Immature natural killer cell (primary cell): ENCODE data around the gene CIDEB. TPM values are rescaled to one million over a fixed set of nuclear protein-coding genes. Genes with fewer than 3 reads are reported as not detected.

Source experiments
- polyA plus RNA-seq, 3 donors: library from polyadenylated mRNA; unstranded; fragments of 300-500 nt; fragmentation: Illumina TruSeq; gene quantifications; one replicate each; pipeline ENCODE4 v1.2.3, GENCODE V29; 2021

Gene CIDEB
- polyA plus RNA-seq, 3 donors from 2014 or later: 31.6 to 81.9 (median 52.1) TPM

Other genes with a start within 250 kb of the CIDEB start
- gene CPNE6, start 236.4 kb downstream of the CIDEB start, polyA plus RNA-seq: not detected
- gene PCK2, start 213.7 kb downstream of the CIDEB start, polyA plus RNA-seq: 10 to 100 TPM in 2 of 3 donors, 1 to 10 TPM in 1; 8.2 to 13.3 (median 12.0) TPM
- 100 to 1,000 TPM in 1 of 3 donors, 10 to 100 TPM in 2; 91.1 to 129 (median 98.2) TPM for gene DCAF11, start 193.2 kb downstream of the CIDEB start, polyA plus RNA-seq
- 1 to 10 TPM; 2.8 to 4.1 (median 3.0) TPM for gene NRL, start 193.0 kb downstream of the CIDEB start, polyA plus RNA-seq
- under 1 TPM; 0.28 to 0.90 (median 0.85) TPM for gene FITM1, start 177.3 kb downstream of the CIDEB start, polyA plus RNA-seq
- 1,000 to 10,000 TPM; 1,115 to 1,243 (median 1,240) TPM for gene PSME1, start 171.8 kb downstream of the CIDEB start, polyA plus RNA-seq
- gene EMC9, start 166.4 kb downstream of the CIDEB start, polyA plus RNA-seq: 10 to 100 TPM; 14.2 to 19.0 (median 17.6) TPM
- 1,000 to 10,000 TPM in 1 of 3 donors, 100 to 1,000 TPM in 2; 650 to 1,160 (median 776) TPM for gene PSME2, start 161.4 kb downstream of the CIDEB start, polyA plus RNA-seq
- 10 to 100 TPM; 41.5 to 62.9 (median 59.5) TPM for gene RNF31, start 160.5 kb downstream of the CIDEB start, polyA plus RNA-seq
- 100 to 1,000 TPM in 2 of 3 donors, 10 to 100 TPM in 1; 48.8 to 123 (median 102) TPM for gene IRF9, start 146.7 kb downstream of the CIDEB start, polyA plus RNA-seq
- 10 to 100 TPM in 1 of 3 donors, 1 to 10 TPM in 2; 1.7 to 15.2 (median 3.8) TPM for gene REC8, start 135.9 kb downstream of the CIDEB start, polyA plus RNA-seq
- gene IPO4, start 119.2 kb downstream of the CIDEB start, polyA plus RNA-seq: 10 to 100 TPM; 10.1 to 21.0 (median 11.3) TPM
- 10 to 100 TPM; 31.0 to 60.5 (median 42.4) TPM for gene TM9SF1, start 112.5 kb downstream of the CIDEB start, polyA plus RNA-seq
- 1 to 10 TPM in 2 of 3 donors, under 1 TPM in 1; 0.38 to 3.0 (median 3.0) TPM for gene TSSK4, start 102.3 kb downstream of the CIDEB start, polyA plus RNA-seq
- gene CHMP4A, start 94.5 kb downstream of the CIDEB start, polyA plus RNA-seq: 100 to 1,000 TPM; 162 to 203 (median 168) TPM
- gene MDP1, start 91.9 kb downstream of the CIDEB start, polyA plus RNA-seq: 10 to 100 TPM; 29.2 to 45.5 (median 29.5) TPM
- 100 to 1,000 TPM; 347 to 503 (median 373) TPM for gene NEDD8, start 75.6 kb downstream of the CIDEB start, polyA plus RNA-seq
- 100 to 1,000 TPM in 1 of 3 donors, 10 to 100 TPM in 2; 89.3 to 134 (median 96.0) TPM for gene GMPR2, start 75.0 kb downstream of the CIDEB start, polyA plus RNA-seq
- 100 to 1,000 TPM; 248 to 289 (median 249) TPM for gene TINF2, start 65.4 kb downstream of the CIDEB start, polyA plus RNA-seq
- under 1 TPM in 1 of 3 donors, not detected in 2; 0.41 TPM for gene TGM1, start 44.8 kb downstream of the CIDEB start, polyA plus RNA-seq
- gene RABGGTA, start 36.4 kb downstream of the CIDEB start, polyA plus RNA-seq: 10 to 100 TPM; 23.3 to 52.0 (median 38.6) TPM
- 10 to 100 TPM; 31.4 to 35.9 (median 31.7) TPM for gene DHRS1, start 8.2 kb downstream of the CIDEB start, polyA plus RNA-seq
- 1 to 10 TPM in 2 of 3 donors, not detected in 1; 1.4 to 2.4 TPM for gene NOP9, start 8.1 kb downstream of the CIDEB start, polyA plus RNA-seq
- gene LTB4R2, start 2.2 kb upstream of the CIDEB start, polyA plus RNA-seq: 1 to 10 TPM; 2.1 to 4.9 (median 3.9) TPM
- 10 to 100 TPM; 12.4 to 13.7 (median 12.7) TPM for gene LTB4R, start 3.5 kb upstream of the CIDEB start, polyA plus RNA-seq
- under 1 TPM in 2 of 3 donors, not detected in 1; 0.31 to 0.52 TPM for gene ADCY4, start 27.1 kb upstream of the CIDEB start, polyA plus RNA-seq
- gene RIPK3, start 32.0 kb upstream of the CIDEB start, polyA plus RNA-seq: 10 to 100 TPM; 13.5 to 21.4 (median 16.0) TPM
- gene NFATC4, start 60.2 kb upstream of the CIDEB start, polyA plus RNA-seq: not detected
- under 1 TPM in 2 of 3 donors, not detected in 1; 0.18 TPM for gene NYNRIN, start 91.0 kb upstream of the CIDEB start, polyA plus RNA-seq
- not detected for gene CBLN3, start 121.7 kb upstream of the CIDEB start, polyA plus RNA-seq
- 10 to 100 TPM; 12.5 to 28.0 (median 25.6) TPM for gene KHNYN, start 122.0 kb upstream of the CIDEB start, polyA plus RNA-seq
- gene SDR39U1, start 134.8 kb upstream of the CIDEB start, polyA plus RNA-seq: 10 to 100 TPM; 62.2 to 91.2 (median 82.6) TPM
- not detected for gene CMA1, start 200.3 kb upstream of the CIDEB start, polyA plus RNA-seq